Stomach (tissue), 4 donors: Measurements from ENCODE around the gene NFATC2IP.
A peak's percentile ranks its signal among the peaks of the same experiment; 100 is the strongest.

Experiments used
- POLR2A ChIP-seq, 4 donors: fragments of 450-650 bp; IDR thresholded peaks; one replicate each; pipeline ENCODE4 v1.6.1; 2016; ENCODE audit warnings: antibody characterized with exemption in 4 of 4, control low read depth in 2 of 4, mild to moderate bottlenecking in 1 of 4, moderate library complexity in 1 of 4
- TF ChIP-seq, protein P1 (sequence below), 7 experiments: fragments of 450-650 bp in 4 of 7; fragments of 200-600 bp in 3 of 7; sonication (generic) in 3 of 7; IDR thresholded peaks; one replicate each; pipeline ENCODE4 v1.5.1; 2016 to 2019; ENCODE audit warnings: antibody characterized with exemption in 7 of 7, control low read depth in 2 of 7, mild to moderate bottlenecking in 1 of 7

DNA sequence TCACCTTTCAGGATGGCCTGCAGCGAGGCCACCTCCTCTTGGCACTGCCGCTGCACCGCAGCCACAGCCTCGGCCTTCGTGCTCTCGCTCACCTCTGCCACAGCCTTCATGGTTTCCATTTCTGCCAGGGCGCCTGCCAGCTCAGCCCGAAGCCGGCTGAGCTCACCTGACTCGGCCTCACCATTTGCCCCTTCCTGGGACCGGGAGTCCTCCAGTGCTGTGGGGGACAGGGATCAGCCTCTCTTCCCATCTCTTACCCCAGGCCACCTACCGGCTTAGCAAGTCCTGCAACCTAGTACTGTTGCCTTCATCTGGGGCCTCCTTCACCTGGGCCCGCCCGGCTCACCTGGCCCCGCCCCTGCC lies 26.4 kb upstream of the NFATC2IP start:
- TF ChIP-seq, protein P1, sequence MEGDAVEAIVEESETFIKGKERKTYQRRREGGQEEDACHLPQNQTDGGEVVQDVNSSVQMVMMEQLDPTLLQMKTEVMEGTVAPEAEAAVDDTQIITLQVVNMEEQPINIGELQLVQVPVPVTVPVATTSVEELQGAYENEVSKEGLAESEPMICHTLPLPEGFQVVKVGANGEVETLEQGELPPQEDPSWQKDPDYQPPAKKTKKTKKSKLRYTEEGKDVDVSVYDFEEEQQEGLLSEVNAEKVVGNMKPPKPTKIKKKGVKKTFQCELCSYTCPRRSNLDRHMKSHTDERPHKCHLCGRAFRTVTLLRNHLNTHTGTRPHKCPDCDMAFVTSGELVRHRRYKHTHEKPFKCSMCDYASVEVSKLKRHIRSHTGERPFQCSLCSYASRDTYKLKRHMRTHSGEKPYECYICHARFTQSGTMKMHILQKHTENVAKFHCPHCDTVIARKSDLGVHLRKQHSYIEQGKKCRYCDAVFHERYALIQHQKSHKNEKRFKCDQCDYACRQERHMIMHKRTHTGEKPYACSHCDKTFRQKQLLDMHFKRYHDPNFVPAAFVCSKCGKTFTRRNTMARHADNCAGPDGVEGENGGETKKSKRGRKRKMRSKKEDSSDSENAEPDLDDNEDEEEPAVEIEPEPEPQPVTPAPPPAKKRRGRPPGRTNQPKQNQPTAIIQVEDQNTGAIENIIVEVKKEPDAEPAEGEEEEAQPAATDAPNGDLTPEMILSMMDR (IDR thresholded peaks at IDR 0.05), result peak in 3 of 7 experiments; percentile 12 to 39 (median 31)
- no peak for TF ChIP-seq POLR2A (IDR thresholded peaks at IDR 0.05)
